HepG2 (cell line): Measurements from ENCODE around the gene SUPT20HL2. TPM values are rescaled to one million over a fixed set of nuclear protein-coding genes. Genes with fewer than 3 reads are reported as not detected.
"Not testable (repeated sequence)": the region's sequence is repeated elsewhere in the genome, so short reads cannot be mapped to it uniquely, and the experiment has no call there.

ENCODE experiments used
- ATAC-seq: fragments of 200-7000 bp; cut with Tn5 transposase; 3 replicates; pipeline ENCODE4 v1.9.1; 2020; ENCODE audit warnings: mild to moderate bottlenecking, moderate library complexity
- Bru-seq: library from RNA; stranded (reverse); fragments of 400-500 nt; gene quantifications from one replicate; lab custom pipeline; 2021; lab: Mats Ljungman, UMichigan
- BruChase-seq, 2 experiments: library from RNA; stranded (reverse); fragments of 400-500 nt; gene quantifications; one replicate each; lab custom pipeline; 2021; lab: Mats Ljungman, UMichigan
- BruUV-seq: library from RNA; stranded (reverse); fragments of 400-500 nt; replicated peaks from 2 replicates; lab custom pipeline; 2021; lab: Mats Ljungman, UMichigan
- CTCF ChIA-PET: fragments of 300-600 bp; formaldehyde crosslinking; extraction: SDS; loops from one replicate; lab custom pipeline; 2021; ENCODE audit warnings: low total read pairs, inconsistent platforms, low intra/inter-chr PET ratio; lab: Yijun Ruan, JAX
- POLR2A ChIA-PET: fragments of 350-600 bp; sonication (Branson Sonifier 250); formaldehyde crosslinking; loops from one replicate; lab custom pipeline; 2020; ENCODE audit warnings: antibody characterized with exemption, inconsistent platforms; lab: Yijun Ruan, JAX
- DNase-seq: peaks from one replicate; pipeline ENCODE4 v3.0.0-alpha.2; 2015; ENCODE audit warnings: low spot score
- FAIRE-seq: peaks from 3 replicates; lab custom pipeline; 2011; peaks lifted over from hg19 to GRCh38; lab: Jason Lieb, UNC
- H2AFZ ChIP-seq: one replicate; pipeline ENCODE4 v1.6.1; 2011; ENCODE audit warnings: low read length, inconsistent platforms
- H3K27ac ChIP-seq: fragments of 300-600 bp; 3 replicates; pipeline ENCODE4 v1.8.0; 2011; ENCODE audit warnings: mixed run types, mild to moderate bottlenecking, mixed read lengths, low read length, inconsistent platforms; ENCODE audit not compliant: insufficient read depth; ENCODE audit errors: extremely low read length
- H3K27me3 ChIP-seq, 2 experiments: fragments of 200-600 bp in 1 of 2; 2 replicates in 1 of 2; 3 replicates in 1 of 2; pipeline versions ENCODE4 v1.6.0 to v1.8.0; 2011; ENCODE audit warnings: low read length in 2 of 2, mild to moderate bottlenecking in 2 of 2, moderate library complexity in 2 of 2, inconsistent platforms in 1 of 2; ENCODE audit not compliant: insufficient read depth in 2 of 2, control insufficient read depth in 1 of 2
- H3K36me3 ChIP-seq, 2 experiments: fragments of 200-600 bp in 1 of 2; replicated peaks in 1 of 2; 2 replicates in 1 of 2; 3 replicates in 1 of 2; pipeline versions ENCODE4 v1.5.1 to v1.8.0; 2011; ENCODE audit warnings: low read length in 2 of 2, inconsistent platforms in 1 of 2; ENCODE audit not compliant: insufficient read depth in 2 of 2, control insufficient read depth in 1 of 2
- H3K4me1 ChIP-seq: 2 replicates; pipeline ENCODE4 v1.5.1; 2012; ENCODE audit warnings: low read length, inconsistent platforms; ENCODE audit not compliant: insufficient read depth
- H3K4me2 ChIP-seq: 2 replicates; pipeline ENCODE4 v1.6.0; 2011; ENCODE audit warnings: low read depth, low read length, inconsistent platforms
- H3K4me3 ChIP-seq, 3 experiments: fragments of 200-600 bp in 1 of 3; sonication (generic), shearing (Covaris generic) in 1 of 3; replicated peaks in 1 of 3; 2 replicates each; pipeline ENCODE4 v1.5.1; 2011 to 2016; ENCODE audit warnings: low read length in 3 of 3, inconsistent platforms in 2 of 3, low read depth in 2 of 3, mild to moderate bottlenecking in 2 of 3, control low read depth in 1 of 3, mixed read lengths in 1 of 3; ENCODE audit not compliant: insufficient read depth in 1 of 3
- H3K79me2 ChIP-seq: one replicate; pipeline ENCODE4 v1.6.1; 2011; ENCODE audit warnings: low read length, inconsistent platforms; ENCODE audit not compliant: insufficient read depth
- H3K9ac ChIP-seq: 2 replicates; pipeline ENCODE4 v1.6.0; 2011; ENCODE audit warnings: mild to moderate bottlenecking, low read depth, low read length, inconsistent platforms; ENCODE audit not compliant: insufficient read depth
- H3K9me3 ChIP-seq: 2 replicates; pipeline ENCODE4 v1.5.1; 2012; ENCODE audit warnings: mild to moderate bottlenecking, low read length
- H4K20me1 ChIP-seq: 2 replicates; pipeline ENCODE4 v1.6.0; 2011; ENCODE audit warnings: inconsistent platforms, mild to moderate bottlenecking, low read length, moderate library complexity; ENCODE audit not compliant: insufficient read depth
- ISL2 ChIP-seq: sonication (generic); formaldehyde crosslinking; IDR thresholded peaks from 2 replicates; pipeline ENCODE4 v1.5.0; 2020; ENCODE audit warnings: missing genetic modification reagents
- ZBTB1 ChIP-seq: sonication (generic); formaldehyde crosslinking; IDR thresholded peaks from 2 replicates; pipeline ENCODE4 v1.4.0; 2020; ENCODE audit warnings: missing genetic modification reagents, borderline replicate concordance
- ZFP62 ChIP-seq: sonication (generic); formaldehyde crosslinking; IDR thresholded peaks from 2 replicates; pipeline ENCODE4 v1.4.0; 2020; ENCODE audit warnings: missing genetic modification reagents
- WGBS: methylation state at CpG from one replicate; pipeline ENCODE4 v1.1.6; 2017; ENCODE audit warnings: low lambda C conversion rate; 5-methylcytosine and 5-hydroxymethylcytosine counted together
- in situ Hi-C: cut with HindIII; loops from 2 replicates; pipeline ENCODE4 v1.10.0; 2017; ENCODE audit warnings: low pct_unique_long_range_greater_than_20kb; ENCODE audit not compliant: extremely low pct_ligation_motif_present
- intact Hi-C: fragments of 100-400 bp; cut with micrococcal nuclease; formaldehyde crosslinking; loops from one replicate; pipeline ENCODE4 v1.10.0; 2022; ENCODE audit not compliant: unreplicated experiment
- long read RNA-seq, 2 experiments: library from RNA in 1 of 2; library from polyadenylated mRNA in 1 of 2; stranded (forward) in 1 of 2; unstranded in 1 of 2; transcript quantifications; one replicate each; pipeline ENCODE4 v2.0.0, GENCODE V29; 2019 to 2022
- polyA minus RNA-seq, 3 experiments: library from RNA; depleted of rRNA, polyadenylated mRNA; stranded (reverse); fragments of >200 nt; gene quantifications; 2 replicates each; pipeline ENCODE4 v1.2.3, GENCODE V29; 2011; ENCODE audit warnings: low replicate concordance in 1 of 3
- polyA plus RNA-seq, 8 experiments: library from polyadenylated mRNA; depleted of rRNA in 3 of 8; stranded (reverse) in 7 of 8; unstranded in 1 of 8; fragments of >200 nt; fragmentation: Illumina TruSeq in 4 of 8; extraction: Trizol in 4 of 8; gene quantifications; 2 replicates each; pipeline versions ENCODE4 v1.2.1 to v1.2.3, GENCODE V29; 2011 to 2016; ENCODE audit warnings: low read depth in 4 of 8, missing spikeins in 1 of 8, mixed read lengths in 1 of 8; ENCODE audit not compliant: insufficient read depth in 1 of 8
- total RNA-seq, 5 experiments: library from RNA; depleted of rRNA; stranded (reverse); fragments of >200 nt; fragmentation: Illumina TruSeq; extraction: Trizol; gene quantifications; 2 replicates each; pipeline ENCODE4 v1.2.3, GENCODE V29; 2016; ENCODE audit warnings: low read depth in 1 of 5

SUPT20HL2 gene
- total RNA-seq (2016; rRNA removed; fragmentation: Illumina TruSeq; extraction: Trizol) (not detected in 2 replicates), polyA plus RNA-seq (2011; rRNA removed) (not detected in 2 replicates), polyA minus RNA-seq (2011; rRNA and poly(A)+ RNA removed; ENCODE audit: low replicate concordance) (not detected in 2 replicates), Bru-seq, nascent RNA (percentile 17 among the genes with signal in this experiment), BruChase-seq, experiment 1, labeled RNA remaining after a 6-hour chase (not detected), BruChase-seq, experiment 2, labeled RNA remaining after a 2-hour chase (not detected)
- not detected in 2 replicates for total RNA-seq (2016; cell fraction: cytosol; rRNA removed; fragmentation: Illumina TruSeq; extraction: Trizol; ENCODE audit: low read depth)
- total RNA-seq (2016; cell fraction: insoluble cytoplasmic fraction; rRNA removed; fragmentation: Illumina TruSeq; extraction: Trizol) = not detected in 2 replicates
- total RNA-seq (2016; cell fraction: membrane; rRNA removed; fragmentation: Illumina TruSeq; extraction: Trizol) = not detected in 2 replicates
- not detected in 2 replicates for total RNA-seq (2016; cell fraction: nucleus; rRNA removed; fragmentation: Illumina TruSeq; extraction: Trizol)
- polyA plus RNA-seq (2011; cell fraction: cytosol; rRNA removed) = not detected in 2 replicates
- polyA plus RNA-seq (2011; cell fraction: nucleus; rRNA removed) = not detected in 2 replicates
- not detected in 2 replicates for polyA plus RNA-seq (2012)
- polyA plus RNA-seq (2016; cell fraction: cytosol; fragmentation: Illumina TruSeq; extraction: Trizol; ENCODE audit: low read depth) = not detected in 2 replicates
- not detected in 2 replicates for polyA plus RNA-seq (2016; cell fraction: insoluble cytoplasmic fraction; fragmentation: Illumina TruSeq; extraction: Trizol; ENCODE audit: low read depth)
- not detected in 2 replicates for polyA plus RNA-seq (2016; cell fraction: membrane; fragmentation: Illumina TruSeq; extraction: Trizol; ENCODE audit: low read depth)
- polyA plus RNA-seq (2016; cell fraction: nucleus; fragmentation: Illumina TruSeq; extraction: Trizol; ENCODE audit: insufficient read depth, low read depth) = not detected in 2 replicates
- polyA minus RNA-seq (2011; cell fraction: cytosol; rRNA and poly(A)+ RNA removed) = not detected in 2 replicates
- polyA minus RNA-seq (2011; cell fraction: nucleus; rRNA and poly(A)+ RNA removed) = not detected in 2 replicates
- long read RNA-seq, experiment 1 = 0 reads
- long read RNA-seq, experiment 2 = 0 reads

DNA sequence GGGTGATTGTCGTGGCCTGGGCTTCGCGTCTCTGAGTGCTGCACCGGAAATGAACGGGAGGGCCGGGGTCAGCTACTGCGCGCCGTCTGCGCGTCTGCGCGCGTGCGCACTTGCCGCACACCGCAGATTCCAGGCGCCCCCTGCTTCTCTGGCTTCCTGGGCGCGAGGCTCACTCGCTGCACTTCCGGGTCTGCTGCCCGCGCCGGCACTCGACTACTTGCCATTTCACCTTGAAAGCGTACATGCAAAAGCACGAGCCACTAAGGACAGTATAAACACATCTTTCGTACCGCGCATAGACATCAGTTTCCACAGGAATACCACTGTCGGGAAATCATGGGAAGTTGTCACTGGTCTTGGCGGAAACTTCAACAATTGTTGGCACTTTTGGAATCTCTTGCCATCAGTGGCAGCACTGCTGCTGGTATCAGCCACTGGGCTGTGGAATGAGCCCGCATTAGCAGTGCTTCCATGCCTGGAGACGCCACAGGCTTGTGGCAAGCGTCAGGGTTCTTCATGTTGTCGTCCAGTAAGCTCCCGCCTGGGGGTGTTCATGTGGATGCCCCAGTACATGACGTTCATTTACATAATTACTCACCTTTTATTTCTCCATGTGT is at the start of gene SUPT20HL2:
SUPT20HL2 (minus strand) TSS at position 51 of the 617 bp plus-strand sequence. CDS start 754 bp downstream, outside the sequence.
- H2AFZ ChIP-seq = no peak within 1 kb of the TSS
- TF ChIP-seq ZFP62 (no peak), ZBTB1 (CRISPR knock-in tag) (no peak), ISL2 (no peak)
- no peaks in the 10 kb centered on the region for H3K27me3 ChIP-seq
- no peaks in the 10 kb centered on the region for H3K36me3 ChIP-seq
- no peaks in the 10 kb centered on the region for H4K20me1 ChIP-seq
- intact Hi-C loops = no loop called here
- in situ Hi-C loops = no loop called here
- ATAC-seq (no peak), DNase-seq (no peak), FAIRE-seq (no peak)
- 90% methylated on average over 22 of the region's 39 CpGs for WGBS
- no peak within 1 kb of the TSS for H3K4me3 ChIP-seq
- BruUV-seq = no TSS peak
- H3K79me2 ChIP-seq = no peaks in the 10 kb centered on the region
- H3K9ac ChIP-seq = no peak within 1 kb of the TSS
- no peak within 1 kb of the TSS for H3K27ac ChIP-seq
- H3K9me3 ChIP-seq = no peaks in the 10 kb centered on the region
- H3K4me2 ChIP-seq = no peak within 1 kb of the TSS
- POLR2A ChIA-PET = no interaction called here
- CTCF ChIA-PET = no interaction called here
- H3K4me1 ChIP-seq = no peaks in the 10 kb centered on the region

DNA sequence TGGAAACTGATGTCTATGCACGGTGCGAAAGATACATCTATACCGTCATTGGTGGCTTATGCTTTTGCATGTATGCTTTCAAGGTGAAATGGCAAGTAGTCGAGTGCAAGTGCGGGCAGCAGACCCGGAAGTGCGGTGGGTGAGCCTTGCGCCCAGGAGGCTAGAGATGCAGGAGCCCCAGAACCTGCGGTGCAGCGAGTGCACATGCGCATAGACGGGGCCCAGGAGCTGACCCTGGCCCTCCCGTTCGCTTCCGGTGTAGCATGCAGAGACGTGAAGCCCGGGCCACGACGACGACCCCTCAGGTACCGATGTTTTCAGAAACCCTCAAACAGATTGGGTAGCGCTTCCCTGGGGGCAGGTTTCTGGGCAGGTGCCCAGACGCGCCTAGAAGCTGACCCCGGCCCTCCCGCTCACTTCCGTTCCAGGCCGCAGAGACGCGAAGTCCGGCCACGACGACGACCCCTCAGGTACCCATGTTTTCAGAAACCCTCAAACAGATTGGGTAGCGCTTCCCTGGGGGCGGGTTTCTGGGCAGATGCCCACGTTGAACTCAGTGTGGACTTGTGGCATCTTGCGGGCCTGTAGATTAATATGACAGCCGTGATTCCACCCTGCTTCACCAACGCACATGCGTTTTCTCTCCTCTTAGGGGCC is 48.3 kb upstream of the SUPT20HL2 start:
- FAIRE-seq, H3K36me3 ChIP-seq, H3K9ac ChIP-seq, H3K27ac ChIP-seq, CTCF ChIA-PET, H2AFZ ChIP-seq, DNase-seq, intact Hi-C loops, H3K27me3 ChIP-seq, ATAC-seq, BruUV-seq, in situ Hi-C loops, POLR2A ChIA-PET, H3K9me3 ChIP-seq, H3K4me2 ChIP-seq, H4K20me1 ChIP-seq, H3K79me2 ChIP-seq, H3K4me3 ChIP-seq, H3K4me1 ChIP-seq: not testable (repeated sequence)
- WGBS = 36% methylated on average over 4 of the region's 41 CpGs
